Osteocyte (in vitro differentiated cells): ENCODE data around the gene CUL4A. TPM values are rescaled to one million over a fixed set of nuclear protein-coding genes. Genes with fewer than 3 reads are reported as not detected.

Source experiments
- DNase-seq: peaks from one replicate; pipeline ENCODE4 v3.0.0; 2021; ENCODE audit warnings: mixed read lengths; ENCODE audit not compliant: unreplicated experiment; ENCODE audit errors: extremely low spot score
- H3K27ac Mint-ChIP-seq: one replicate; pipeline ENCODE4 v1.8.0; 2021; ENCODE audit warnings: mild to moderate bottlenecking, mixed read lengths; ENCODE audit not compliant: unreplicated experiment
- H3K27me3 Mint-ChIP-seq: one replicate; pipeline ENCODE4 v1.8.0; 2021; ENCODE audit warnings: mixed read lengths; ENCODE audit not compliant: unreplicated experiment
- H3K36me3 Mint-ChIP-seq: one replicate; pipeline ENCODE4 v1.8.0; 2021; ENCODE audit warnings: mixed read lengths; ENCODE audit not compliant: unreplicated experiment
- H3K4me1 Mint-ChIP-seq: one replicate; pipeline ENCODE4 v1.8.0; 2021; ENCODE audit warnings: mixed read lengths; ENCODE audit not compliant: unreplicated experiment
- H3K4me3 Mint-ChIP-seq: one replicate; pipeline ENCODE4 v1.8.0; 2021; ENCODE audit warnings: mild to moderate bottlenecking, moderate library complexity, mixed read lengths; ENCODE audit not compliant: unreplicated experiment
- H3K9me3 Mint-ChIP-seq: one replicate; pipeline ENCODE4 v1.8.0; 2021; ENCODE audit warnings: mixed read lengths; ENCODE audit not compliant: unreplicated experiment
- CTCF ChIP-seq: fragments of 200-600 bp; sonication (generic); IDR thresholded peaks from 2 replicates; pipeline ENCODE4 v1.5.0; 2021; ENCODE audit warnings: antibody characterized with exemption, mild to moderate bottlenecking, moderate library complexity
- total RNA-seq: library from RNA; stranded (reverse); gene quantifications from 2 replicates; pipeline ENCODE4 v1.2.1, GENCODE V29; 2021

CUL4A gene
- total RNA-seq, 1 donor from 2014 or later: 76.7 TPM

GRCh38 chr13:113226873-113227450, 17.5 kb downstream of the CUL4A start:
- peaks cover 53% of the 10 kb centered on the region for H3K36me3 Mint-ChIP-seq
- no peak for DNase-seq
- no peaks in the 10 kb centered on the region for H3K4me1 Mint-ChIP-seq
- no peak overlapping the region for H3K4me3 Mint-ChIP-seq
- no peak overlapping the region for H3K27ac Mint-ChIP-seq
- no peak for TF ChIP-seq CTCF
- no peaks in the 10 kb centered on the region for H3K27me3 Mint-ChIP-seq
- no peaks in the 10 kb centered on the region for H3K9me3 Mint-ChIP-seq

GRCh38 chr13:113229161-113229560, 19.7 kb downstream of the CUL4A start:
- no peaks in the 10 kb centered on the region for H3K4me1 Mint-ChIP-seq
- no peaks in the 10 kb centered on the region for H3K27me3 Mint-ChIP-seq
- no peak overlapping the region for H3K27ac Mint-ChIP-seq
- TF ChIP-seq CTCF: no peak
- H3K4me3 Mint-ChIP-seq: no peak overlapping the region
- no peaks in the 10 kb centered on the region for H3K9me3 Mint-ChIP-seq
- no peak for DNase-seq
- H3K36me3 Mint-ChIP-seq: peaks cover 53% of the 10 kb centered on the region

- no peaks in the 10 kb centered on the region for H3K27me3 Mint-ChIP-seq
- TF ChIP-seq CTCF: no peak
- H3K4me1 Mint-ChIP-seq: no peaks in the 10 kb centered on the region
- no peak for DNase-seq
- no peaks in the 10 kb centered on the region for H3K9me3 Mint-ChIP-seq
- no peak overlapping the region for H3K4me3 Mint-ChIP-seq
- H3K27ac Mint-ChIP-seq: no peak overlapping the region
- H3K36me3 Mint-ChIP-seq: peaks cover 56% of the 10 kb centered on the region
These were observed 20.4 kb downstream of the CUL4A start for GRCh38 chr13:113229791-113230190.

GRCh38 chr13:113231306-113232207, 22.1 kb downstream of the CUL4A start:
- Mint-ChIP-seq H3K27me3 (no peaks in the 10 kb centered on the region), H3K4me1 (no peaks in the 10 kb centered on the region), H3K9me3 (no peaks in the 10 kb centered on the region), H3K36me3 (peaks cover 50% of the 10 kb centered on the region), H3K4me3 (no peak overlapping the region), H3K27ac (no peak overlapping the region)
- no peak for TF ChIP-seq CTCF
- DNase-seq: no peak
